GM21723 (cell line): ENCODE measurements around the gene CHRNA9.

Experiments
- ATAC-seq: cut with Tn5 transposase; IDR thresholded peaks from one replicate; pipeline ENCODE4 v1.9.1; 2021; ENCODE audit warnings: mild to moderate bottlenecking, moderate library complexity; ENCODE audit not compliant: unreplicated experiment

Gene CHRNA9

GRCh38 chr4:40337051-40337450 lies 1.9 kb downstream of the CHRNA9 start:
- ATAC-seq: no peak

GRCh38 chr4:40337523-40337922 lies 2.4 kb downstream of the CHRNA9 start:
- ATAC-seq: no peak

GRCh38 chr4:40340030-40340429 lies 4.9 kb downstream of the CHRNA9 start:
- ATAC-seq: no peak

GRCh38 chr4:40347472-40347871 lies 12.3 kb downstream of the CHRNA9 start:
- ATAC-seq: no peak

GRCh38 chr4:40348000-40348399 lies 12.9 kb downstream of the CHRNA9 start:
- ATAC-seq: no peak

- ATAC-seq: no peak
Measured at GRCh38 chr4:40349561-40350198, 14.5 kb downstream of the CHRNA9 start.

- ATAC-seq: no peak
Measured at GRCh38 chr4:40350627-40351227, 15.6 kb downstream of the CHRNA9 start.

- ATAC-seq: no peak
Measured at GRCh38 chr4:40354158-40354557, 19.0 kb downstream of the CHRNA9 start.

GRCh38 chr4:40355131-40355530 lies 20.0 kb downstream of the CHRNA9 start:
- ATAC-seq: no peak

- no peak for ATAC-seq
Measured at GRCh38 chr4:40357738-40358137, 22.6 kb downstream of the CHRNA9 start.

GRCh38 chr4:40361338-40361737 lies 26.2 kb downstream of the CHRNA9 start:
- ATAC-seq: no peak

- ATAC-seq: no peak
Measured at GRCh38 chr4:40363382-40363920, 28.3 kb downstream of the CHRNA9 start.

- ATAC-seq: no peak
Measured at GRCh38 chr4:40363945-40364344, 28.8 kb downstream of the CHRNA9 start.

GRCh38 chr4:40365766-40366165 lies 30.6 kb downstream of the CHRNA9 start:
- no peak for ATAC-seq

GRCh38 chr4:40367451-40367850 lies 32.3 kb downstream of the CHRNA9 start:
- no peak for ATAC-seq

- peak; percentile 41 for ATAC-seq
Measured at GRCh38 chr4:40369437-40370274, 34.5 kb downstream of the CHRNA9 start.

- ATAC-seq: no peak
Measured at GRCh38 chr4:40372651-40373050, 37.5 kb downstream of the CHRNA9 start.

- ATAC-seq: no peak
Measured at GRCh38 chr4:40373636-40374035, 38.5 kb downstream of the CHRNA9 start.

GRCh38 chr4:40375095-40375494 lies 40.0 kb downstream of the CHRNA9 start:
- no peak for ATAC-seq

GRCh38 chr4:40375620-40376019 lies 40.5 kb downstream of the CHRNA9 start:
- no peak for ATAC-seq

GRCh38 chr4:40377512-40378365 lies 42.6 kb downstream of the CHRNA9 start:
- no peak for ATAC-seq
